ENCODE measurements around the gene RAB40B.

DNA sequence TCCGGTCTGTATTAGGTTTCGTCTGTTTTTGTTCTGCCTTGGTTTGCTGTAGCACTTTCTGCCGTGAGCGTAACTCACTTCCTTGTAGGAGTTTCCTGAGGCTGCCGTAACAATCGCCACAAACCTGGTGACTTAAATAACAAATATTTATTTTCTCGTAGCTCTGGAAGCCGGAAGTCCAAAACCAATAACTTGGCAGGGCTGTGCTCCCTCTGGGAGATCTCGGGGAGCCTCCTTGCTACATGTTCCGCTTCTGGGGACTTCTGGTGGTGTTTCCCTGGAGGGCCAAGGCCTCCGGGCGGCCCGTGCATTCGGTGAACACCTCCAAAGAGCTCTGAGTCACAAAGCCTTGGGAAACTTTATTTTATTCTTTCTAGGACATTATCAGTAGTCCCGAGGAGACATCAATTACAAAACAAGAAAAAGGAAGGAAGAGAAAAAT lies 43.4 kb downstream of the RAB40B start:
- TF ChIP-seq ZBTB7A (IDR thresholded peaks at IDR 0.05; ENCODE audit: low read depth) = no peak
- no peak for TF ChIP-seq EP300 (IDR thresholded peaks at IDR 0.05; ENCODE audit: borderline replicate concordance)
- no peak for TF ChIP-seq CREB1 (IDR thresholded peaks at IDR 0.05; ENCODE audit: low read depth)

Measured in Ishikawa (cell line).